K562 (cell line): ENCODE data around the gene CAST. TPM values are rescaled to one million over a fixed set of nuclear protein-coding genes. Genes with fewer than 3 reads are reported as not detected.
A peak's percentile ranks its signal among the peaks of the same experiment; 100 is the strongest.

Experiments used
- ATAC-seq: fragments of 200-7000 bp; cut with Tn5 transposase; 3 replicates; pipeline ENCODE4 v1.9.1; 2020; ENCODE audit warnings: moderate library complexity
- BruUV-seq: library from RNA; stranded (reverse); fragments of 400-500 nt; replicated peaks from 2 replicates; lab custom pipeline; 2021; lab: Mats Ljungman, UMichigan
- CTCF ChIA-PET: fragments of 300-600 bp; formaldehyde crosslinking; extraction: SDS; loops from one replicate; lab custom pipeline; 2021; ENCODE audit warnings: low intra/inter-chr PET ratio; lab: Yijun Ruan, JAX
- POLR2A ChIA-PET: fragments of 300-600, 350-650 bp; sonication (Branson Sonifier 250); formaldehyde crosslinking; extraction: SDS; loops from one replicate; lab custom pipeline; 2021; ENCODE audit warnings: antibody characterized with exemption, inconsistent platforms; lab: Yijun Ruan, JAX
- DNase-seq, 4 experiments: peaks; one replicate each; pipeline versions ENCODE4 v3.0.0 to v3.0.0-alpha.2; 2011 to 2018; ENCODE audit warnings: low spot score in 3 of 4, mixed read lengths in 3 of 4; ENCODE audit errors: extremely low read depth in 1 of 4
- FAIRE-seq: peaks from 2 replicates; lab custom pipeline; 2011; peaks lifted over from hg19 to GRCh38; lab: Jason Lieb, UNC
- H2AFZ ChIP-seq: 2 replicates; pipeline ENCODE4 v1.6.0; 2011; ENCODE audit warnings: low read depth, low read length, control low read depth, inconsistent platforms
- H3K27ac ChIP-seq: fragments of 200-600 bp; 3 replicates; pipeline ENCODE4 v1.8.0; 2011; ENCODE audit warnings: low read depth, mild to moderate bottlenecking, control low read depth, inconsistent platforms, low read length, moderate library complexity, mixed read lengths; ENCODE audit errors: extremely low read depth
- H3K27me3 ChIP-seq, 2 experiments: fragments of 300-600 bp in 1 of 2; 2 replicates in 1 of 2; 3 replicates in 1 of 2; pipeline versions ENCODE4 v1.6.0 to v1.8.0; 2011; ENCODE audit warnings: inconsistent platforms in 2 of 2, low read length in 2 of 2, mild to moderate bottlenecking in 1 of 2, mixed read lengths in 1 of 2, moderate library complexity in 1 of 2; ENCODE audit not compliant: control insufficient read depth in 2 of 2, insufficient read depth in 2 of 2
- H3K36me3 ChIP-seq: fragments of 300-600 bp; 3 replicates; pipeline ENCODE4 v1.8.0; 2011; ENCODE audit warnings: mild to moderate bottlenecking, low read length, inconsistent platforms; ENCODE audit not compliant: control insufficient read depth, insufficient read depth
- H3K4me1 ChIP-seq, 2 experiments: fragments of 200-600 bp in 1 of 2; replicated peaks in 1 of 2; 2 replicates in 1 of 2; 3 replicates in 1 of 2; pipeline versions ENCODE4 v1.5.1 to v1.8.0; 2011; ENCODE audit warnings: inconsistent platforms in 2 of 2, low read length in 2 of 2, mild to moderate bottlenecking in 1 of 2, mixed read lengths in 1 of 2, moderate library complexity in 1 of 2; ENCODE audit not compliant: control insufficient read depth in 2 of 2, insufficient read depth in 2 of 2
- H3K4me2 ChIP-seq: 2 replicates; pipeline ENCODE4 v1.6.1; 2011; ENCODE audit warnings: low read length, control low read depth, inconsistent platforms, mixed read lengths; ENCODE audit not compliant: insufficient read depth
- H3K4me3 ChIP-seq: fragments of 200-600 bp; sonication (generic), shearing (Covaris generic); 2 replicates; pipeline ENCODE4 v1.5.1; 2016; ENCODE audit warnings: control low read depth, inconsistent platforms
- H3K79me2 ChIP-seq: fragments of 200-600 bp; 3 replicates; pipeline ENCODE4 v1.8.0; 2011; ENCODE audit warnings: low read length, inconsistent platforms; ENCODE audit not compliant: control insufficient read depth, insufficient read depth
- H3K9ac ChIP-seq, 2 experiments: 2 replicates each; pipeline versions ENCODE4 v1.6.0 to v1.6.1; 2011; ENCODE audit warnings: low read depth in 2 of 2, low read length in 2 of 2, control low read depth in 1 of 2, inconsistent platforms in 1 of 2, mild to moderate bottlenecking in 1 of 2, mixed read lengths in 1 of 2; ENCODE audit not compliant: insufficient read depth in 1 of 2
- H3K9me1 ChIP-seq: one replicate; pipeline ENCODE4 v1.6.0; 2011; ENCODE audit warnings: inconsistent platforms, mild to moderate bottlenecking, low read length, moderate library complexity; ENCODE audit not compliant: control insufficient read depth, insufficient read depth
- H3K9me3 ChIP-seq: replicated peaks from 2 replicates; pipeline ENCODE4 v1.5.1; 2011; ENCODE audit warnings: low read depth, low read length, inconsistent platforms; ENCODE audit not compliant: control insufficient read depth, insufficient read depth
- H4K20me1 ChIP-seq: replicated peaks from 2 replicates; pipeline ENCODE4 v1.6.1; 2011; ENCODE audit warnings: low read length, inconsistent platforms, mixed read lengths; ENCODE audit not compliant: control insufficient read depth, insufficient read depth
- CEBPZ ChIP-seq: fragments of 150-350 bp; IDR thresholded peaks from 2 replicates; pipeline ENCODE4 v1.6.1; 2014; ENCODE audit warnings: low read depth, mild to moderate bottlenecking, low read length, borderline replicate concordance
- CSDE1 ChIP-seq, 2 experiments: fragments of 450-650 bp; IDR thresholded peaks; 2 replicates each; pipeline ENCODE4 v1.6.1; 2016; ENCODE audit warnings: mild to moderate bottlenecking in 1 of 2
- GTF2A2 ChIP-seq: IDR thresholded peaks from 2 replicates; pipeline ENCODE4 v1.6.1; 2016; ENCODE audit warnings: mild to moderate bottlenecking, missing genetic modification characterization, missing compliant biosample characterization
- GTF2F1 ChIP-seq: IDR thresholded peaks from 2 replicates; pipeline ENCODE4 v1.6.1; 2011; ENCODE audit warnings: low read depth, low read length, improper control_type of control experiment
- KDM1A ChIP-seq, 2 experiments: fragments of 450-650 bp; IDR thresholded peaks; 2 replicates each; pipeline ENCODE4 v1.6.1; 2016; ENCODE audit warnings: mild to moderate bottlenecking in 2 of 2
- NFATC3 ChIP-seq: fragments of 450-650 bp; IDR thresholded peaks from 2 replicates; pipeline ENCODE4 v1.6.1; 2017; ENCODE audit warnings: mild to moderate bottlenecking
- OTX1 ChIP-seq: fragments of 450-650 bp; formaldehyde crosslinking; IDR thresholded peaks from 2 replicates; pipeline ENCODE4 v1.4.0; 2022; ENCODE audit warnings: mild to moderate bottlenecking
- ZNF253 ChIP-seq: fragments of 250-450 bp; sonication (Bioruptor Pico); conservative IDR thresholded peaks from 2 replicates; pipeline ENCODE4 v1.6.1; 2021; ENCODE audit warnings: mild to moderate bottlenecking
- WGBS: fragments of 100-300 bp; shearing (Covaris generic); methylation state at CpG from one replicate; pipeline ENCODE4 v1.1.6; 2016; ENCODE audit warnings: low coverage, mixed read lengths; ENCODE audit not compliant: insufficient coverage; ENCODE audit errors: missing lambda C conversion rate; 5-methylcytosine and 5-hydroxymethylcytosine counted together
- in situ Hi-C: fragments of 300-500 bp; cut with MboI; formaldehyde crosslinking; loops from 4 replicates; pipeline ENCODE4 v1.15.0; 2018; ENCODE audit warnings: inconsistent platforms, mixed read lengths
- intact Hi-C: fragments of 100-400 bp; cut with micrococcal nuclease; formaldehyde crosslinking; loops from 2 replicates; pipeline ENCODE4 v1.14.2; 2022
- polyA plus RNA-seq, 8 experiments: library from polyadenylated mRNA; depleted of rRNA in 4 of 8; stranded (reverse) in 5 of 8; unstranded in 3 of 8; fragments of >200 nt; fragmentation: Nextera tagmentation in 2 of 8; fragmentation: Illumina TruSeq in 1 of 8; extraction: Ambion mirVana in 2 of 8; extraction: Trizol in 1 of 8; gene quantifications; 2 replicates each; pipeline versions ENCODE4 v1.2.1 to v1.2.3, GENCODE V29; 2011 to 2014; ENCODE audit warnings: inconsistent platforms in 1 of 8, missing spikeins in 1 of 8
- total RNA-seq, 7 experiments: library from RNA; depleted of rRNA in 6 of 7; stranded (reverse); fragments of >200 nt in 6 of 7; fragmentation: Illumina TruSeq in 2 of 7; extraction: Trizol in 2 of 7; gene quantifications; 2 replicates each; pipeline versions ENCODE4 v1.2.1 to v1.2.3, GENCODE V29; 2011 to 2021; ENCODE audit warnings: low replicate concordance in 1 of 7

CAST gene
- total and polyA plus RNA-seq, 9 of the 15 experiments (the other 6 are each of a cell fraction or from before 2014, with no cell fraction given): 55.5 to 136 (median 86.1) TPM

GRCh38 chr5:96817506-96817905 lies 155.3 kb downstream of the CAST start (continued):
- TF ChIP-seq GTF2F1 (no peak), CSDE1 (IDR thresholded peaks at IDR 0.05) (no peak), ZNF253 (no peak), GTF2A2 (tag) (no peak), KDM1A (IDR thresholded peaks at IDR 0.05) (no peak), NFATC3 (no peak)
- TF ChIP-seq, all 486 proteins: peak for 0

- Histone ChIP-seq H3K4me2 (no peak overlapping the region), H3K27me3 (no peaks in the 10 kb centered on the region), H3K4me3 (no peak overlapping the region), H3K9me1 (no peaks in the 10 kb centered on the region), H3K27ac (no peak overlapping the region), H3K9ac (no peak overlapping the region; a peak in 1 of 4 replicates), H3K4me1 (peaks cover 0 to 2% of the 10 kb centered on the region in 2 experiments; a peak in 3 of 5 replicates), H3K9me3 (no peaks in the 10 kb centered on the region), H2AFZ (peak overlapping the region; percentile 38; the same call in 1 of the 2 replicates), H3K36me3 (no peaks in the 10 kb centered on the region), H4K20me1 (no peaks in the 10 kb centered on the region), H3K79me2 (no peaks in the 10 kb centered on the region)
- WGBS: 42% methylated on average over 8 of the region's 8 CpGs
- FAIRE-seq: no peak
- CTCF ChIA-PET: no interaction called here
- TF ChIP-seq OTX1 (CRISPR knock-in tag) (no peak), CEBPZ (no peak)
- no peak for DNase-seq
- intact Hi-C loops (no loop called here), in situ Hi-C loops (no loop called here)
- POLR2A ChIA-PET: interaction anchor here (0.6 kb wide), 1 partner anchor 214 kb away, joined by 4 read pairs; no protein-coding TSS in a partner anchor
- no TSS peak for BruUV-seq
- peak; percentile 69 for ATAC-seq
These were observed 156.1 kb downstream of the CAST start for GRCh38 chr5:96818125-96818788.
